IMR-90 (cell line): ENCODE results near the gene ZNF112. TPM values are rescaled to one million over a fixed set of nuclear protein-coding genes. Genes with fewer than 3 reads are reported as not detected.

ENCODE experiments used
- ATAC-seq: fragments of 200-7000 bp; cut with Tn5 transposase; 2 replicates; pipeline ENCODE4 v1.9.1; 2020; ENCODE audit warnings: low read depth, mild to moderate bottlenecking, moderate library complexity
- BruUV-seq: library from RNA; stranded (reverse); fragments of 400-500 nt; replicated peaks from 2 replicates; lab custom pipeline; 2021; lab: Mats Ljungman, UMichigan
- CTCF ChIA-PET: fragments of 300-600 bp; formaldehyde crosslinking; extraction: SDS; loops from one replicate; lab custom pipeline; 2021; ENCODE audit warnings: antibody characterized with exemption; lab: Yijun Ruan, JAX
- POLR2A ChIA-PET: fragments of 300-600 bp; sonication (Branson Sonifier 250); formaldehyde crosslinking; loops from one replicate; lab custom pipeline; 2022; ENCODE audit warnings: antibody characterized with exemption; ENCODE audit not compliant: unreplicated experiment; lab: Charles Lee
- DNase-seq: peaks from one replicate; pipeline ENCODE4 v3.0.0; 2013
- H2AFZ ChIP-seq: replicated peaks from 2 replicates; pipeline ENCODE3; 2013; ENCODE audit warnings: low read length, mild to moderate bottlenecking; ENCODE audit not compliant: poor library complexity
- H2AK5ac ChIP-seq: 2 replicates; pipeline ENCODE4 v1.6.1; 2013; ENCODE audit warnings: low read depth, low read length, inconsistent platforms
- H2AK9ac ChIP-seq: replicated peaks from 2 replicates; pipeline ENCODE3; 2013; ENCODE audit warnings: mild to moderate bottlenecking, low read depth, low read length, moderate library complexity; ENCODE audit not compliant: poor library complexity
- H2BK120ac ChIP-seq: 2 replicates; pipeline ENCODE4 v1.6.1; 2013; ENCODE audit warnings: low read depth, low read length, inconsistent platforms
- H2BK15ac ChIP-seq: 3 replicates; pipeline ENCODE4 v1.6.1; 2013; ENCODE audit warnings: low read depth, low read length, inconsistent platforms
- H2BK20ac ChIP-seq: 2 replicates; pipeline ENCODE4 v1.6.1; 2013; ENCODE audit warnings: low read depth, mild to moderate bottlenecking, inconsistent platforms, low read length, moderate library complexity
- H2BK5ac ChIP-seq: 2 replicates; pipeline ENCODE4 v1.6.1; 2013; ENCODE audit warnings: mild to moderate bottlenecking, low read depth, low read length, inconsistent platforms; ENCODE audit not compliant: poor library complexity, severe bottlenecking
- H3K14ac ChIP-seq: replicated peaks from 2 replicates; pipeline ENCODE4 v1.6.1; 2013; ENCODE audit warnings: low read depth, low read length, inconsistent platforms
- H3K18ac ChIP-seq: 2 replicates; pipeline ENCODE4 v1.6.1; 2013; ENCODE audit warnings: low read depth, low read length, control low read depth
- H3K23ac ChIP-seq: 2 replicates; pipeline ENCODE4 v1.6.1; 2013; ENCODE audit warnings: low read depth, low read length, inconsistent platforms
- H3K27ac ChIP-seq: 2 replicates; pipeline ENCODE4 v1.5.1; 2013; ENCODE audit warnings: mild to moderate bottlenecking, control low read depth, low read length; ENCODE audit not compliant: insufficient read depth
- H3K27me3 ChIP-seq: 2 replicates; pipeline ENCODE4 v1.6.1; 2013; ENCODE audit warnings: low read length; ENCODE audit not compliant: control insufficient read depth, insufficient read depth
- H3K36me3 ChIP-seq: 2 replicates; pipeline ENCODE4 v1.6.1; 2013; ENCODE audit warnings: low read length, mixed read lengths; ENCODE audit not compliant: control insufficient read depth, insufficient read depth
- H3K4ac ChIP-seq: 2 replicates; pipeline ENCODE4 v1.6.1; 2013; ENCODE audit warnings: low read depth, low read length, inconsistent platforms
- H3K4me1 ChIP-seq: 2 replicates; pipeline ENCODE4 v1.6.1; 2013; ENCODE audit warnings: low read length, mixed read lengths; ENCODE audit not compliant: control insufficient read depth, insufficient read depth
- H3K4me2 ChIP-seq: 2 replicates; pipeline ENCODE4 v1.6.1; 2013; ENCODE audit warnings: low read depth, mild to moderate bottlenecking, control low read depth, low read length, moderate library complexity
- H3K4me3 ChIP-seq: 2 replicates; pipeline ENCODE4 v1.5.1; 2013; ENCODE audit warnings: low read depth, mild to moderate bottlenecking, control low read depth, low read length, moderate library complexity; ENCODE audit not compliant: insufficient read depth
- H3K56ac ChIP-seq: 2 replicates; pipeline ENCODE4 v1.6.1; 2013; ENCODE audit warnings: low read length, inconsistent platforms; ENCODE audit not compliant: insufficient read depth; ENCODE audit errors: extremely low read depth
- H3K79me1 ChIP-seq, 2 experiments: 2 replicates each; pipeline ENCODE4 v1.6.1; 2013; ENCODE audit warnings: low read length in 2 of 2, inconsistent platforms in 1 of 2, low read depth in 1 of 2
- H3K9ac ChIP-seq: 2 replicates; pipeline ENCODE4 v1.6.1; 2013; ENCODE audit warnings: low read depth, low read length, control low read depth
- H3K9me1 ChIP-seq: 2 replicates; pipeline ENCODE4 v1.6.1; 2013; ENCODE audit warnings: low read length, inconsistent platforms; ENCODE audit not compliant: insufficient read depth
- H3K9me3 ChIP-seq: 2 replicates; pipeline ENCODE4 v1.6.1; 2013; ENCODE audit warnings: low read length; ENCODE audit not compliant: control insufficient read depth, insufficient read depth
- H4K20me1 ChIP-seq: 2 replicates; pipeline ENCODE4 v1.6.1; 2013; ENCODE audit warnings: low read length, inconsistent platforms; ENCODE audit not compliant: insufficient read depth
- H4K5ac ChIP-seq: 2 replicates; pipeline ENCODE4 v1.6.1; 2013; ENCODE audit warnings: mild to moderate bottlenecking, low read depth, low read length, control low read depth
- H4K8ac ChIP-seq, 2 experiments: 2 replicates each; pipeline ENCODE4 v1.6.1; 2013; ENCODE audit warnings: low read depth in 2 of 2, low read length in 2 of 2, control low read depth in 1 of 2, inconsistent platforms in 1 of 2
- H4K91ac ChIP-seq: 2 replicates; pipeline ENCODE4 v1.6.1; 2013; ENCODE audit warnings: low read depth, low read length, inconsistent platforms; ENCODE audit not compliant: insufficient read depth
- BHLHE40 ChIP-seq: fragments of 150-350 bp; IDR thresholded peaks from 2 replicates; pipeline ENCODE4 v1.6.1; 2016; ENCODE audit warnings: mild to moderate bottlenecking, low read depth, low read length
- CHD1 ChIP-seq: IDR thresholded peaks from 2 replicates; pipeline ENCODE4 v1.6.1; 2012; ENCODE audit warnings: low read depth, low read length, improper control_type of control experiment
- FOS ChIP-seq: fragments of 150-350 bp; IDR thresholded peaks from 2 replicates; pipeline ENCODE4 v1.6.1; 2016; ENCODE audit warnings: low read depth, low read length
- MXI1 ChIP-seq: IDR thresholded peaks from 2 replicates; pipeline ENCODE4 v1.6.1; 2012; ENCODE audit warnings: low read depth, mild to moderate bottlenecking, low read length, moderate library complexity, borderline replicate concordance
- POLR2A ChIP-seq: IDR thresholded peaks from 2 replicates; pipeline ENCODE4 v1.6.1; 2012; ENCODE audit warnings: mild to moderate bottlenecking, low read depth, low read length
- RAD21 ChIP-seq: IDR thresholded peaks from 2 replicates; pipeline ENCODE4 v1.6.1; 2012; ENCODE audit warnings: low read length, improper control_type of control experiment
- WGBS, 2 experiments: methylation state at CpG; one replicate each; pipeline versions ENCODE4 v1.1.5 to v1.1.7; 2013; ENCODE audit warnings: missing lambda C conversion rate in 2 of 2; ENCODE audit not compliant: insufficient read length in 1 of 2; ENCODE audit errors: extremely low coverage in 2 of 2; 5-methylcytosine and 5-hydroxymethylcytosine counted together
- dilution Hi-C: fragments of 300-500 bp; cut with HindIII; formaldehyde crosslinking; loops from one replicate; pipeline ENCODE4 v1.14.3; 2018; ENCODE audit warnings: low sequenced_read_pairs; ENCODE audit not compliant: unreplicated experiment
- in situ Hi-C: fragments of 300-500 bp; cut with MboI; formaldehyde crosslinking; loops from 3 replicates; pipeline ENCODE4 v1.14.3; 2019; ENCODE audit warnings: low sequenced_read_pairs, inconsistent platforms, mixed read lengths
- intact Hi-C: fragments of 100-400 bp; cut with micrococcal nuclease; formaldehyde crosslinking; loops from 2 replicates; pipeline ENCODE4 v1.10.0; 2022
- polyA plus RNA-seq, 3 experiments: library from polyadenylated mRNA; depleted of rRNA; stranded (reverse); fragments of >200 nt; gene quantifications; 2 replicates each; pipeline ENCODE4 v1.2.3, GENCODE V29; 2012; ENCODE audit warnings: low replicate concordance in 1 of 3
- total RNA-seq: library from RNA; depleted of rRNA; stranded (reverse); fragments of >200 nt; gene quantifications from 2 replicates; pipeline ENCODE4 v1.2.3, GENCODE V29; 2012

ZNF112 gene
- total and polyA plus RNA-seq, 2 of the 4 experiments (the other 2 are of a cell fraction), result 2.1 to 7.7 TPM

DNA sequence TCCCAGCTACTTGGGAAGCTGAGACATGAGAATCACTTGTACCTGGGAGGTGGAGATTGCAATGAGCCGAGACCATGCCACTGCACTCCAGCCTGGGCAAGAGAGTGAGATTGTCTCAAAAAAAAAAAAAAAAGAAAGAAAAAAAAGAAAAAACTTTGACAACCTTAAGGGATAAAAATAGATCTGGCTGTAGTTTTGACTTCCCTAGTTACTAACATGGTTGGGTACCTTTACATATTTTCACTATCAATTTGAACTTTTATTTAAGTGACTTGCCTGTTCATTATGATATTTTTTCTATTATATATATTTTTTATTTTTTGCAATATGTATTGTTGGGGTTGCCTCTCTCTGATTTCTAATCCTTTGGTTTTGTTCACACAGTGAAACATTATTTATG, 43.2 kb downstream of the ZNF112 start:
- CTCF ChIA-PET, result no interaction called here
- dilution Hi-C loops, result no loop called here
- no peak overlapping the region for H2BK20ac ChIP-seq

More for the DNA sequence above, 43.2 kb downstream of the ZNF112 start:
- no peak overlapping the region for H3K4ac ChIP-seq
- H2AK5ac ChIP-seq, result no peak overlapping the region
- no peak overlapping the region for H3K18ac ChIP-seq
- H3K23ac ChIP-seq, result no peak overlapping the region
- no peaks in the 10 kb centered on the region for H4K20me1 ChIP-seq
- no peaks in the 10 kb centered on the region for H3K27me3 ChIP-seq
- H3K4me2 ChIP-seq, result no peak overlapping the region
- no peak overlapping the region for H2AK9ac ChIP-seq
- DNase-seq (no peak), ATAC-seq (no peak)
- TF ChIP-seq FOS (no peak), BHLHE40 (no peak), CHD1 (no peak), MXI1 (no peak), POLR2A (no peak), RAD21 (no peak)
- H3K56ac ChIP-seq, result no peak overlapping the region
- no peak overlapping the region for H2BK15ac ChIP-seq
- no peak overlapping the region for H2BK120ac ChIP-seq
- no peak overlapping the region for H3K14ac ChIP-seq
- WGBS, 2 experiments, result no CpG with 5 or more reads among the region's 1 CpG
- no TSS peak for BruUV-seq
- H3K4me3 ChIP-seq, result no peak overlapping the region
- POLR2A ChIA-PET, result no interaction called here
- H3K36me3 ChIP-seq, result no peaks in the 10 kb centered on the region
- H4K5ac ChIP-seq, result no peak overlapping the region
- no peak overlapping the region for H4K8ac ChIP-seq
- H3K9me3 ChIP-seq, result no peaks in the 10 kb centered on the region
- H3K9me1 ChIP-seq, result no peaks in the 10 kb centered on the region
- H3K27ac ChIP-seq, result no peak overlapping the region
- no peak overlapping the region for H3K9ac ChIP-seq
- H4K91ac ChIP-seq, result no peak overlapping the region
- H3K4me1 ChIP-seq, result no peaks in the 10 kb centered on the region
- no peak overlapping the region for H2BK5ac ChIP-seq
- H2AFZ ChIP-seq, result no peak overlapping the region
- in situ Hi-C loops (no loop called here), intact Hi-C loops (no loop called here)
- H3K79me1 ChIP-seq, result no peaks in the 10 kb centered on the region
